GM18505 (cell line): ENCODE results near the gene STYXL1.

Experiments
- ATAC-seq: cut with Tn5 transposase; IDR thresholded peaks from one replicate; pipeline ENCODE4 v1.9.1; 2021; ENCODE audit not compliant: unreplicated experiment
- POLR2A ChIP-seq: IDR thresholded peaks from 4 replicates; pipeline ENCODE4 v1.6.1; 2011; ENCODE audit warnings: borderline replicate concordance; ENCODE audit not compliant: insufficient read depth, insufficient read length; ENCODE audit errors: extremely low read depth

Gene STYXL1

GRCh38 chr7:75980430-75981202 is 67.2 kb downstream of the STYXL1 start:
- ATAC-seq, result no peak
- TF ChIP-seq POLR2A, result no peak

GRCh38 chr7:75979759-75980429 is 67.9 kb downstream of the STYXL1 start:
- ATAC-seq, result no peak
- TF ChIP-seq POLR2A, result no peak

- no peak for TF ChIP-seq POLR2A
- no peak for ATAC-seq
These were observed 70.1 kb downstream of the STYXL1 start for GRCh38 chr7:75977743-75978142.

GRCh38 chr7:75971961-75972763 is 75.6 kb downstream of the STYXL1 start:
- TF ChIP-seq POLR2A, result no peak
- no peak for ATAC-seq

GRCh38 chr7:75971309-75971960 is 76.4 kb downstream of the STYXL1 start:
- no peak for ATAC-seq
- TF ChIP-seq POLR2A, result no peak

- ATAC-seq, result no peak
- TF ChIP-seq POLR2A, result no peak
These were observed 77.9 kb downstream of the STYXL1 start for GRCh38 chr7:75969704-75970498.

- TF ChIP-seq POLR2A, result no peak
- no peak for ATAC-seq
These were observed 78.6 kb downstream of the STYXL1 start for GRCh38 chr7:75969182-75969581.

GRCh38 chr7:75968561-75969001 is 79.2 kb downstream of the STYXL1 start:
- no peak for TF ChIP-seq POLR2A
- ATAC-seq, result no peak

- no peak for ATAC-seq
- TF ChIP-seq POLR2A, result no peak
These were observed 79.8 kb downstream of the STYXL1 start for GRCh38 chr7:75968012-75968411.

GRCh38 chr7:75967487-75967997 is 80.3 kb downstream of the STYXL1 start:
- no peak for TF ChIP-seq POLR2A
- ATAC-seq, result no peak

- TF ChIP-seq POLR2A, result no peak
- no peak for ATAC-seq
These were observed 80.7 kb downstream of the STYXL1 start for GRCh38 chr7:75967055-75967454.
